Fibroblast of skin of left quadriceps (primary cell): ENCODE data around the gene TSPAN17.
"Not testable (repeated sequence)": the region's sequence is repeated elsewhere in the genome, so short reads cannot be mapped to it uniquely, and the experiment has no call there.

Experiments
- DNase-seq, 2 experiments: peaks; one replicate each; pipeline ENCODE4 v3.0.0-alpha.2; 2013; ENCODE audit warnings: low read depth in 2 of 2

Gene TSPAN17

GRCh38 chr5:176647030-176647842 is at the start of gene TSPAN17:
TSPAN17 (plus strand) TSS chr5:176647484; CDS start chr5:176647616, 132 bp downstream.
- DNase-seq: peak; percentile 97

GRCh38 chr5:176599749-176600430 is 47.4 kb upstream of the TSPAN17 start:
- DNase-seq: not testable (repeated sequence)

GRCh38 chr5:176601901-176602482 is 45.3 kb upstream of the TSPAN17 start:
- no peak for DNase-seq

- no peak for DNase-seq
These were observed 44.2 kb upstream of the TSPAN17 start for GRCh38 chr5:176603091-176603490.

GRCh38 chr5:176606032-176606431 is 41.3 kb upstream of the TSPAN17 start:
- DNase-seq: no peak

- no peak for DNase-seq
These were observed 40.4 kb upstream of the TSPAN17 start for GRCh38 chr5:176606875-176607274.

GRCh38 chr5:176608142-176608705 is 39.1 kb upstream of the TSPAN17 start:
- DNase-seq: no peak

- DNase-seq: no peak
These were observed 38.2 kb upstream of the TSPAN17 start for GRCh38 chr5:176608937-176609723.

GRCh38 chr5:176609724-176610434 is 37.4 kb upstream of the TSPAN17 start, which contains the start of gene GPRIN1:
GPRIN1 (minus strand) TSS chr5:176610156; CDS start chr5:176599834, 10,322 bp downstream.
- no peak for DNase-seq

- no peak for DNase-seq
These were observed 36.9 kb upstream of the TSPAN17 start for GRCh38 chr5:176610435-176610773.

GRCh38 chr5:176611435-176611834 is 35.8 kb upstream of the TSPAN17 start:
- DNase-seq: peak; percentile 57 to 59

GRCh38 chr5:176612008-176612407 is 35.3 kb upstream of the TSPAN17 start:
- DNase-seq: no peak

GRCh38 chr5:176612855-176613254 is 34.4 kb upstream of the TSPAN17 start:
- DNase-seq: no peak

- peak in 1 of 2 experiments; percentile 43 for DNase-seq
These were observed 32.3 kb upstream of the TSPAN17 start for GRCh38 chr5:176614805-176615478.

GRCh38 chr5:176616511-176616910 is 30.8 kb upstream of the TSPAN17 start:
- no peak for DNase-seq

- no peak for DNase-seq
These were observed 28.5 kb upstream of the TSPAN17 start for GRCh38 chr5:176618783-176619182.

- DNase-seq: peak; percentile 72 to 73
These were observed 28.1 kb upstream of the TSPAN17 start for GRCh38 chr5:176619203-176619568.

- DNase-seq: no peak
These were observed 27.5 kb upstream of the TSPAN17 start for GRCh38 chr5:176619569-176620332.

GRCh38 chr5:176620333-176620981 is 26.8 kb upstream of the TSPAN17 start:
- no peak for DNase-seq
